ENCODE measurements around the gene TRIM75.
"Not testable (repeated sequence)": the region's sequence is repeated elsewhere in the genome, so short reads cannot be mapped to it uniquely, and the experiment has no call there.

TRIM75 gene

DNA sequence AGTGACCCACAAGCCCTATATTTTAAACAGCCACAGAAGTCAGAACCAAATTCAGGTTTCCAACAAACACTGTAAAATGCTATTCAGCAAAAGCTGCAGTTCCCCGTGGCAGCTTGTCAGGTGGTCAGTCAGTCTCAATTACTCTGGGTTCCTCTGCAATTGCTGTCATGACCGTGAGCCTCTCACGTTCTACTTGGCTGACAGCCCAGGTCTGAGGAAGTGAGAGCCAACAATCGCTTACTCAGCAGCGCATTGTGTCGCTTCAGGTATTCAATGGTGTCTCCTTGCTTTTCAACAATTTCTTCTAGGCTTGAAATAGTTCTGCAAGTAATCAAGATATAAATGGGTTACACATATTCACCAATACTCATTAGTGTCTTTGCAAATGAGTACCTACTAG is 25.8 kb downstream of the TRIM75 start:
- no peak for DNase-seq

GRCh38 chr4:165084787-165085186 is 31.1 kb downstream of the TRIM75 start:
- not testable (repeated sequence) for DNase-seq

GRCh38 chr4:165085946-165086345 is 32.3 kb downstream of the TRIM75 start:
- DNase-seq: no peak

GRCh38 chr4:165088366-165088765 is 34.7 kb downstream of the TRIM75 start:
- DNase-seq: no peak

DNA sequence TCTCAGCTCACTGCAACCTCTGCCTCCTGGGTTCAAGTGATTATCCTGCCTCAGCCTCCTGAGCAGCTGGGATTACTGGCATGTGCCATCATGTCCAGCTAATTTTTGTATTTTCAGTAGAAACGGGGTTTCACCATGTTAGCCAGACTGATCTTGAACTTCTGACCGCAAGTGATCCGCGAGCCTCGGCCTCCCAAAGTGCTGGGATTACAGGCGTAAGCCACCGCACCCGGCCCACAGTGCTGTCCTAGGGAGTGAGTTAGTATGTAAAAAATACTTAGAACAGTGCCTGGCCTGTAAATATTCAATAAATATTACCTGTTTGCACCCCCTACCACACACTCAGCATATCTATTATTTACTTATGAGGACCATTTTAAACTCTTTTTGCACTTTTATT is 38.5 kb downstream of the TRIM75 start:
- DNase-seq: not testable (repeated sequence)

DNA sequence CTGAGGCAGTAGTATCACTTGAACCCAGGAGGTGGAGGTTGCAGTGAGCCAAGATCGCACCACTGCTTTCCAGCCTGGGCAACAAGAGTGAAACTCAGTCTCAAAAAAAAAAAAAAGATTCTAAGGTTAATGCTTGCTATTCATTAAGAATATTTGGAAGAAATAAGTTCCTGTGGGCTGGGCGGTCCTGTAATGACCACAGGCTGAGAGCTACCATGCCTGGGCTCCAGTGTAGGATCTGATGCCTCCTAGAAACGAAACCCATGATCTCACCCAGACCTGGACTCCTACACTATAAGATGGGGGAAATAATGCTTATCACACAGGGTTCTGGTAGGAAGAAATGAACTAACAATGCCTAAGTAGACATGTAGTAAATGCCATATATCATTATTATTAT is 41.2 kb downstream of the TRIM75 start:
- no peak for DNase-seq

- no peak for DNase-seq
These were observed 41.6 kb downstream of the TRIM75 start for GRCh38 chr4:165095291-165095690.

GRCh38 chr4:165096776-165097175 is 43.1 kb downstream of the TRIM75 start:
- no peak for DNase-seq

DNA sequence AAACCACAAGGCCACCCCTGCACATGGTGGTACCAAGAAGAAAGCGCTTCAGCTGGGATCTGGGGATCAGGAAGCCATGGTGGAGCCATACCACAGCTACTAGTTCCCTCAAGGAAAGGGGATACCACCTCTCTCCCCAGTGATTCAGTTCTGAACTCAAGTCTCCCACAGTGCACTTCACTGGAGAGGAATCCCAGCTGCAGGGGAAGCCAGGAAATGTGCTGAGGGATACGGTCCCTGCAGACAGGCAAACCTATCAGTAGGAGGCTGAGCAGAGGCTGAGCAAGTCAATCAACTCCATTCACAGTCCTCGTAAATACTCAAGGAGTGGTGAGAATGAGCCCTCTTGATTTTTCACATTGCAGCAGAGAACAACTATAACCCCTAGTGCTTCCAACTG is 48.0 kb downstream of the TRIM75 start:
- DNase-seq: no peak

GRCh38 chr4:165106518-165106917 is 52.9 kb downstream of the TRIM75 start:
- no peak for DNase-seq

All from stimulated activated CD4-positive, alpha-beta T cell treated with anti-CD3 and anti-CD28 coated beads, Interleukin-12 subunit alpha, Interleukin-12 subunit beta, amount 100 ng/mL, for 4 hours (primary cell).